GM19397 (cell line): Measurements from ENCODE around the gene CYP19A1.
"Not testable (repeated sequence)": the region's sequence is repeated elsewhere in the genome, so short reads cannot be mapped to it uniquely, and the experiment has no call there.

Experiments
- ATAC-seq: cut with Tn5 transposase; IDR thresholded peaks from one replicate; pipeline ENCODE4 v1.9.1; 2021; ENCODE audit warnings: mild to moderate bottlenecking, moderate library complexity; ENCODE audit not compliant: unreplicated experiment

CYP19A1 gene

GRCh38 chr15:51188791-51189190 is 149.6 kb downstream of the CYP19A1 start:
- ATAC-seq = not testable (repeated sequence)

GRCh38 chr15:51186891-51187290 is 151.5 kb downstream of the CYP19A1 start:
- ATAC-seq = no peak

- no peak for ATAC-seq
Observed at GRCh38 chr15:51186181-51186705, 152.2 kb downstream of the CYP19A1 start.

GRCh38 chr15:51185213-51186159 is 152.9 kb downstream of the CYP19A1 start:
- ATAC-seq = no peak

- ATAC-seq = no peak
Observed at GRCh38 chr15:51184627-51185026, 153.8 kb downstream of the CYP19A1 start.

DNA sequence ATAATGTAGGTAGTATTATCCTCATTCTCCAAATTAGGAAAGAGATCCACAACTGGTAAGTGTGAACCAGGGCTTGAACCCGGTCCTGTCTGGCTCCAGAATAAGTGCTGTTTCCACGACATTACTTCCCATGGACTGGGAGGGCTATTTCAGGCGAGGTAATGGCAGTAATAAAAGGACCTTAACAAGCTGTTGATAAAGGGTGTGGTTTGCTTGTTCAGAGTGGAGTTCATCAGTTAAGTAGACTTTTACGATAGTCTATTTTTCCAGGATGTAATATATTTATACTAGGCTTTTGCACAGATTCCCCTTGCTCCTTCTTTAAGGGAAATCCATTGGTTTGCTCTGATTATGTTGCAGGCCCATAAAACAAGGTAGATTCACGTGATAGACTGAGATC is 155.3 kb downstream of the CYP19A1 start:
- no peak for ATAC-seq

GRCh38 chr15:51181905-51182304 is 156.5 kb downstream of the CYP19A1 start:
- no peak for ATAC-seq

DNA sequence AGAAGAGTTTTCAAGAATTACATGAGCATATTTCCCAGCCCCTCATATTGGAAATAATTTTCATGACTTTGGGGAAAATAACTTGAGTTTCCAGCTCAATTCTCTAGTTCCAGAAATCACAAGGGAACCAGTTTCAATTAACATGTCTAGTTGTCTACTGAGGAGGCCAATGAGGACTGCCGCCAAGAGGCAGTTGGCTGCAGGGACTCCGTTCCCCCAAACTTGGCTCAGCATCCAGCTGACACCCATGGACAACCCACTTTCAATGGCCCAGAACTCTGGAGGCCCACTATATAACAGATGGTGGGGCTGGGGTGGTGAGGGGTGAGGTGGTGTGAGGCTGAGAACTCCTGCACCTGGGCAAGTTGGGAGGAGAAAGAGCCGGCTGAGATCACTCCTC is 157.2 kb downstream of the CYP19A1 start:
- no peak for ATAC-seq

- ATAC-seq = no peak
Observed at GRCh38 chr15:51180534-51180933, 157.9 kb downstream of the CYP19A1 start.

GRCh38 chr15:51180011-51180410 is 158.4 kb downstream of the CYP19A1 start:
- no peak for ATAC-seq

GRCh38 chr15:51172193-51172592 is 166.2 kb downstream of the CYP19A1 start:
- ATAC-seq = no peak

GRCh38 chr15:51171634-51171932 is 166.8 kb downstream of the CYP19A1 start:
- ATAC-seq = no peak

DNA sequence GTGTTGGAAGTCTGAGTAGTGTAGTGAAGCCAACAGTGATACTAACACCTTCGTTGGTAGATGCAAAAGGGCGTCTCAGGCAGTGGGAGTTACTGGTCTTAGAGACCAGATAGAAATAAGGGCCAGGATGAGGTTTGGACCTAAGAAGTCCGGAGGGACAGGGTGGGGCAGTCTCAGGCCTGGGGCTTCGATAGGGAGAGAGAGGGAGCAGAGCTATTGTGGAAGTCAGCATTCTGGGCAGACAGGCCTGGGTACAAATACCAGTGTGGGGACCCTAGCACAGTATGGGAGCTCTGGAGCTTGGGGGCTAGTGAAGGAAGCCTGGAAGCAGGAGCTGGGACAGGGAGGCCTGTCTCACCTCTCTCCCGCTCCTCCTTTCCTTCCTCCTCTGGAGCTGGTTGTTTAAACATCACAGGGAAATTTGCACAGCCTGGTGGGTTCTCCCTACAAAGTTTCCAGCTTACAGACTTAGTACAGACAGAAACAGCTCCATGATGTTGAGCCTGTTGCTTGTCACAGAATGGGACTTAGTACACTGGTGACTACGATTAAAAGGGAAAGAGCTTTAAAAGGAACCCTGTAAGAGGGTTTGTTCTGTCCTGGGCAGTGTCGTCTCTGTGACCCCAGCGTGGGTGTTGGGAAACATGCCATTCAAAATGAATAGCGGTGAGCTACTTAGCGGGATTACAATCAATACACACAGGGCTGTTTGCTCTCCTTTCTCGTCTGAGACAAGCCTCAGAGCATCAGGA is 167.3 kb downstream of the CYP19A1 start:
- ATAC-seq = no peak

GRCh38 chr15:51168700-51169099 is 169.7 kb downstream of the CYP19A1 start:
- ATAC-seq = no peak

GRCh38 chr15:51163843-51164242 is 174.6 kb downstream of the CYP19A1 start:
- ATAC-seq = no peak

DNA sequence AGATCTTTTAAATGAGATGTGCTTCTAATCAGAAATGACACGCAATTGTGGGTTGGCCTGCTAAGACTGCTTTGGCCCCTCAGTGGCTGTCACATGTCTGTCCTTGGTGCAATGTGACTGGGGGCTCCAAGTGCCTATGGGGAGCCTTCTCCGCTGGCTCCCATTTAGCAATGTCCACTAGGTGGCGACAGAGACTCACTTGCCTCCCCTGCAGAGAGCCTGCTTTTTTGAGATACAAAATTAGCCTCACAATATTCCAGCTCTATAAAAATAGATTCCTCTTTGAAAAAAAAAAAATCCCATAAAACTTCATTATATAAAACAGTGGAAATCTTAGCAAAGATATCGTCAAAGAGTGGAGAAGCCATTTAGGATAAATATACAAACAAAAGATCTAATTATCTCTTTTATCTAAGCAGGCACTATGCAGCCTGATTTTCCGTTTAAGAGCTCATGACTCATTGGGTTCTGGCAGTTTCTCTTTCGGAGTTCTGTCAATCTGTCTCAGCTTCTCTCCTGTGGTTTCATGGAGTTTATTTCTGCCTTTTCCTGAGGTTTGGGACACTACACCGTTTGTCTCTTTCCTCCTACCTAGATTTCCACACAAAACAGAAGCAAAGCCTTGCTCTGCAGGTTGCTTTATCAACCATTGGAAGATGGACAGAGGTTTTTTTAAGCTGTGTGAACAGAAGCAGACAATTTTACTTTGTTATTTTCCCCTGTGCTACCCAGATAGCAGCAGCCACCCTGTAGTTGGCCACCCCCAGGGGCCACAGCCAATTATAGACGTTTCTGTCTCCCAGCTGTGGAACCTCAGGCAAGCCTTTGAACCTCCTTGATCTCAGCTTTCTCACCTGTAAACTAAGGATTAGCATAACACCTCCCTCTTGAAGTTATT is 175.3 kb downstream of the CYP19A1 start:
- peak; percentile 82 for ATAC-seq

DNA sequence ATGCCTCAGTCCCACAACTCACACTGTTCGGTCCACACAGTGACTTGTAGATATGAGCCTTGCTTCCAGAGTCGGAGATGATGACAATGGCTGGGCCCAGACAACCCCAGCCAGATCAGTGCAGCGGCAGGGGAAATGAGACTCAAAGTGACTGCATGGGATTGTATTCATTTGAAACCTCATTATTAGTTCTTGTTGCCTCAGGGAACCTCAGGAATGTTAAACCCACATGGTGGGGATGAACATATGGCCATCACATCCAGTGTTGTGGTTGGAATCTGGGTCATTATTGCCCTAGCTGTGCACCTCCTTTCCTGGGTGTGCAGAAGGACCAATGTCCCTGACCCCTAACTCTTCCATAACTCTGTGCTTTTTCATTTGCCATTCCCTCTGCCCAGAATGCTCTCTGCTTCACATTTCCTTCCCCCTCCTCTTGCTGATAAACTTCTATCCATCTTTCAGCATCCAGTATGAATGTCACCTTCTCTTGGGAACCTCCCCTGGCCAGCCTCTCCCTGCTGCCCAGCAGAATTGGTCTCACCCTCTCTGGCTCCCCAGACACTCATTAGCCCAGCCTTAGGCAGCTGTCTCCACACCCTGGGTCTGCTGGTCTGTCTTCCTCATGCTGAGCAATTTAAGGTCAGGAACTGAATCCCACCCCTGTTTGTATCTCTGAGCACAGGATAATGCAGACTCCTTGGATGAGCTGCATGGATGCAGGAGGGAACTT is 176.7 kb downstream of the CYP19A1 start:
- ATAC-seq = no peak

- no peak for ATAC-seq
Observed at GRCh38 chr15:51160484-51160883, 177.9 kb downstream of the CYP19A1 start.
